Measurements from ENCODE around the gene ZBTB16.

The ZBTB16 gene

GRCh38 chr11:114059278-114059983 is at the start of gene ZBTB16:
Gene ZBTB16, plus strand, starts transcription at chr11:114059711. Its CDS starts 3,590 bp downstream, at chr11:114063301.
- Histone ChIP-seq H3K4me3 (ENCODE audit: low read length) (peak within 1 kb of the TSS; percentile 84), H3K9me2 (replicated peaks; ENCODE audit: insufficient read depth, low read length) (no peaks in the 10 kb centered on the region), H3K4me2 (ENCODE audit: low read depth, low read length) (peak within 1 kb of the TSS; percentile 99), H3K27me3 (replicated peaks; ENCODE audit: insufficient read depth, low read length) (peaks cover 44% of the 10 kb centered on the region), H3K36me3 (replicated peaks; ENCODE audit: insufficient read depth, low read length) (no peaks in the 10 kb centered on the region), H3K4me1 (ENCODE audit: low read length) (no peaks in the 10 kb centered on the region), H3K9me3 (replicated peaks; ENCODE audit: insufficient read depth, low read length) (no peaks in the 10 kb centered on the region), H3K27ac (ENCODE audit: low read length) (no peak within 1 kb of the TSS), H2AFZ (ENCODE audit: low read length) (peak within 1 kb of the TSS; percentile 91), H3K9ac (ENCODE audit: low read length) (no peak within 1 kb of the TSS; the same call in 1 of the 2 replicates), H3F3A (ENCODE audit: insufficient read depth, low read length) (no peaks in the 10 kb centered on the region), H4K20me1 (ENCODE audit: insufficient read depth, low read length) (no peaks in the 10 kb centered on the region), H3K79me2 (ENCODE audit: low read length) (no peaks in the 10 kb centered on the region)
- no peak for TF ChIP-seq EZH2phosphoT487 (IDR thresholded peaks at IDR 0.05; ENCODE audit: low read length)
- no peak for TF ChIP-seq CTCF (IDR thresholded peaks at IDR 0.05; ENCODE audit: low read length)
- TF ChIP-seq EZH2 (optimal IDR thresholded peaks at IDR 0.05; ENCODE audit: low read depth, low read length), result no peak
- no peak for DNase-seq

- Histone ChIP-seq H3K9ac (ENCODE audit: low read length) (no peak overlapping the region), H3F3A (ENCODE audit: insufficient read depth, low read length) (no peaks in the 10 kb centered on the region), H2AFZ (ENCODE audit: low read length) (no peak overlapping the region), H3K79me2 (ENCODE audit: low read length) (no peaks in the 10 kb centered on the region), H3K9me2 (replicated peaks; ENCODE audit: insufficient read depth, low read length) (no peaks in the 10 kb centered on the region), H3K4me1 (ENCODE audit: low read length) (no peaks in the 10 kb centered on the region), H3K4me2 (ENCODE audit: low read depth, low read length) (no peak overlapping the region), H3K27ac (ENCODE audit: low read length) (no peak overlapping the region), H3K27me3 (replicated peaks; ENCODE audit: insufficient read depth, low read length) (no peaks in the 10 kb centered on the region), H3K9me3 (replicated peaks; ENCODE audit: insufficient read depth, low read length) (no peaks in the 10 kb centered on the region), H3K36me3 (replicated peaks; ENCODE audit: insufficient read depth, low read length) (no peaks in the 10 kb centered on the region), H4K20me1 (ENCODE audit: insufficient read depth, low read length) (no peaks in the 10 kb centered on the region), H3K4me3 (ENCODE audit: low read length) (no peak overlapping the region)
- TF ChIP-seq CTCF (IDR thresholded peaks at IDR 0.05; ENCODE audit: low read length) (no peak), EZH2phosphoT487 (IDR thresholded peaks at IDR 0.05; ENCODE audit: low read length) (no peak), EZH2 (optimal IDR thresholded peaks at IDR 0.05; ENCODE audit: low read depth, low read length) (no peak)
- DNase-seq, result no peak
These were observed 48.6 kb upstream of the ZBTB16 start for GRCh38 chr11:114010931-114011330.

GRCh38 chr11:114011443-114011842 is 48.1 kb upstream of the ZBTB16 start:
- TF ChIP-seq EZH2phosphoT487 (IDR thresholded peaks at IDR 0.05; ENCODE audit: low read length) (no peak), EZH2 (optimal IDR thresholded peaks at IDR 0.05; ENCODE audit: low read depth, low read length) (no peak), CTCF (IDR thresholded peaks at IDR 0.05; ENCODE audit: low read length) (no peak)
- Histone ChIP-seq H3K36me3 (replicated peaks; ENCODE audit: insufficient read depth, low read length) (no peaks in the 10 kb centered on the region), H3K79me2 (ENCODE audit: low read length) (no peaks in the 10 kb centered on the region), H3K27me3 (replicated peaks; ENCODE audit: insufficient read depth, low read length) (no peaks in the 10 kb centered on the region), H3K4me1 (ENCODE audit: low read length) (no peaks in the 10 kb centered on the region), H4K20me1 (ENCODE audit: insufficient read depth, low read length) (no peaks in the 10 kb centered on the region), H2AFZ (ENCODE audit: low read length) (no peak overlapping the region), H3K4me3 (ENCODE audit: low read length) (no peak overlapping the region), H3K4me2 (ENCODE audit: low read depth, low read length) (no peak overlapping the region), H3K9me3 (replicated peaks; ENCODE audit: insufficient read depth, low read length) (no peaks in the 10 kb centered on the region), H3K27ac (ENCODE audit: low read length) (no peak overlapping the region), H3F3A (ENCODE audit: insufficient read depth, low read length) (no peaks in the 10 kb centered on the region), H3K9ac (ENCODE audit: low read length) (no peak overlapping the region), H3K9me2 (replicated peaks; ENCODE audit: insufficient read depth, low read length) (no peaks in the 10 kb centered on the region)
- no peak for DNase-seq

Measured in MM.1S (cell line).